ENCODE measurements around the gene VSX1. TPM values are rescaled to one million over a fixed set of nuclear protein-coding genes. Genes with fewer than 3 reads are reported as not detected.
A peak's percentile ranks its signal among the peaks of the same experiment; 100 is the strongest.

Gene VSX1
- total RNA-seq, 6 donors from 2014 or later: not detected

GRCh38 chr20:25100914-25101313, 19.0 kb upstream of the VSX1 start:
- Histone ChIP-seq H3K4me1 (no peaks in the 10 kb centered on the region), H3K9me3 (no peaks in the 10 kb centered on the region), H3K4me3 (no peak overlapping the region), H3K27me3 (no peaks in the 10 kb centered on the region), H3K36me3 (no peaks in the 10 kb centered on the region), H3K27ac (no peak overlapping the region)
- TF ChIP-seq POLR2A (IDR thresholded peaks at IDR 0.05) (no peak), POLR2AphosphoS5 (IDR thresholded peaks at IDR 0.05) (no peak), CTCF (IDR thresholded peaks at IDR 0.05) (no peak), EP300 (IDR thresholded peaks at IDR 0.05) (no peak)
- DNase-seq (no peak), ATAC-seq (ENCODE audit: low FRiP score in 2 of 2) (no peak)
- WGBS, 2 donors: 72 to 79% methylated on average over 3 of the region's 3 CpGs

- H3K4me3 ChIP-seq: no peak overlapping the region
- no peak for DNase-seq
- H3K36me3 ChIP-seq: no peaks in the 10 kb centered on the region
- no peaks in the 10 kb centered on the region for H3K9me3 ChIP-seq
- WGBS, 2 donors: 69 to 72% methylated on average over 4 of the region's 4 CpGs
- ATAC-seq (ENCODE audit: low FRiP score in 2 of 2): no peak
- H3K4me1 ChIP-seq: no peaks in the 10 kb centered on the region
- H3K27ac ChIP-seq: no peak overlapping the region
- H3K27me3 ChIP-seq: no peaks in the 10 kb centered on the region
- TF ChIP-seq CTCF (IDR thresholded peaks at IDR 0.05) (no peak), EP300 (IDR thresholded peaks at IDR 0.05) (no peak), POLR2A (IDR thresholded peaks at IDR 0.05) (no peak), POLR2AphosphoS5 (IDR thresholded peaks at IDR 0.05) (no peak)
Observed at GRCh38 chr20:25099601-25100140, 17.7 kb upstream of the VSX1 start.

- no peaks in the 10 kb centered on the region for H3K4me1 ChIP-seq
- no peaks in the 10 kb centered on the region for H3K27me3 ChIP-seq
- no peaks in the 10 kb centered on the region for H3K36me3 ChIP-seq
- no peak overlapping the region for H3K4me3 ChIP-seq
- H3K27ac ChIP-seq: no peak overlapping the region
- ATAC-seq (ENCODE audit: low FRiP score in 2 of 2) (no peak), DNase-seq (no peak)
- H3K9me3 ChIP-seq: no peaks in the 10 kb centered on the region
- TF ChIP-seq EP300 (IDR thresholded peaks at IDR 0.05): no peak
- no peak for TF ChIP-seq POLR2A (IDR thresholded peaks at IDR 0.05)
- no peak for TF ChIP-seq CTCF (IDR thresholded peaks at IDR 0.05)
- no peak for TF ChIP-seq POLR2AphosphoS5 (IDR thresholded peaks at IDR 0.05)
- 26 to 46% methylated on average over 2 of the region's 2 CpGs for WGBS, 2 donors
Observed at GRCh38 chr20:25097498-25097897, 15.6 kb upstream of the VSX1 start.

- H3K27ac ChIP-seq: no peak overlapping the region
- H3K4me3 ChIP-seq: no peak overlapping the region
- peaks cover 0 to 4% (median 0%) of the 10 kb centered on the region in 4 donors for H3K27me3 ChIP-seq
- H3K9me3 ChIP-seq: no peaks in the 10 kb centered on the region
- WGBS, 2 donors: 38 to 43% methylated on average over 9 to 14 of the region's 14 CpGs
- H3K36me3 ChIP-seq: no peaks in the 10 kb centered on the region
- TF ChIP-seq POLR2AphosphoS5 (IDR thresholded peaks at IDR 0.05) (no peak), POLR2A (IDR thresholded peaks at IDR 0.05) (no peak), EP300 (IDR thresholded peaks at IDR 0.05) (no peak), CTCF (IDR thresholded peaks at IDR 0.05) (no peak)
- peak; percentile 37 to 74 for DNase-seq
- ATAC-seq (ENCODE audit: low FRiP score in 2 of 2): peak; percentile 50 to 57
- H3K4me1 ChIP-seq: no peaks in the 10 kb centered on the region
Observed at GRCh38 chr20:25090492-25091429, 8.8 kb upstream of the VSX1 start.

Data from upper lobe of left lung (tissue), 6 donors.